ENCODE measurements around the gene NCOA1. TPM values are rescaled to one million over a fixed set of nuclear protein-coding genes. Genes with fewer than 3 reads are reported as not detected.

Gene NCOA1
- total RNA-seq, 5 donors from 2014 or later (not counting 1 experiment from before 2014, with no cell fraction given): 34.7 to 55.5 (median 37.6) TPM

GRCh38 chr2:24498121-24498520 lies 7.1 kb downstream of the NCOA1 start:
- no peak overlapping the region for H3K4me3 Mint-ChIP-seq
- H3K27me3 Mint-ChIP-seq: no peaks in the 10 kb centered on the region
- Histone ChIP-seq H3K4me3 (ENCODE audit: control insufficient read depth in 1 of 2, extremely low read depth in 1 of 2, low read length in 1 of 2) (no peak overlapping the region), H3K27me3 (replicated peaks in 1 of 2; ENCODE audit: control insufficient read depth in 2 of 2, extremely low read depth in 1 of 2, insufficient read depth in 2 of 2, low read length in 1 of 2) (no peaks in the 10 kb centered on the region), H3K27ac (ENCODE audit: low read length) (no peak overlapping the region), H3K9me3 (no peaks in the 10 kb centered on the region), H3K36me3 (ENCODE audit: control insufficient read depth in 2 of 2, extremely low read depth in 1 of 2, insufficient read depth in 1 of 2, low read length in 1 of 2) (no peaks in the 10 kb centered on the region), H3K4me1 (ENCODE audit: control insufficient read depth in 1 of 2, extremely low read depth in 1 of 2, insufficient read depth in 2 of 2, low read length in 2 of 2) (peaks cover 5 to 12% of the 10 kb centered on the region in 2 experiments)
- H3K36me3 Mint-ChIP-seq: no peaks in the 10 kb centered on the region
- ATAC-seq (replicated peaks in 1 of 4) (no peak), DNase-seq (no peak)
- H3K4me1 Mint-ChIP-seq: peaks cover 76 to 84% (median 82%) of the 10 kb centered on the region in 3 donors
- H3K9me3 Mint-ChIP-seq: no peaks in the 10 kb centered on the region
- no CpG with 5 or more reads among the region's 4 CpGs for WGBS (ENCODE audit: insufficient coverage)
- ChIA-PET CTCF (interaction anchor here in 1 of 2 donors (0.7 kb wide), 1 partner anchor 99 kb away, joined by 3 read pairs; no protein-coding TSS in a partner anchor), POLR2A (no interaction called here)
- H3K27ac Mint-ChIP-seq: no peak overlapping the region

- H3K9me3 Mint-ChIP-seq: no peaks in the 10 kb centered on the region
- H3K4me1 ChIP-seq (ENCODE audit: control insufficient read depth in 1 of 2, extremely low read depth in 1 of 2, insufficient read depth in 2 of 2, low read length in 2 of 2): no peaks in the 10 kb centered on the region
- H3K27ac ChIP-seq (ENCODE audit: low read length): no peak overlapping the region
- H3K4me3 Mint-ChIP-seq: no peak overlapping the region
- no peaks in the 10 kb centered on the region for H3K27me3 ChIP-seq (replicated peaks in 1 of 2; ENCODE audit: control insufficient read depth in 2 of 2, extremely low read depth in 1 of 2, insufficient read depth in 2 of 2, low read length in 1 of 2)
- no peak overlapping the region for H3K27ac Mint-ChIP-seq
- no peaks in the 10 kb centered on the region for H3K27me3 Mint-ChIP-seq
- WGBS (ENCODE audit: insufficient coverage): 100% methylated on average over 1 of the region's 2 CpGs
- DNase-seq: no peak
- H3K36me3 ChIP-seq (ENCODE audit: control insufficient read depth in 2 of 2, extremely low read depth in 1 of 2, insufficient read depth in 1 of 2, low read length in 1 of 2): no peaks in the 10 kb centered on the region
- ATAC-seq (replicated peaks in 1 of 4): no peak
- no peak overlapping the region for H3K4me3 ChIP-seq (ENCODE audit: control insufficient read depth in 1 of 2, extremely low read depth in 1 of 2, low read length in 1 of 2)
- ChIA-PET POLR2A (interaction anchor here in 1 of 2 donors (0.5 kb wide), 1 partner anchor 31 kb away, joined by 5 read pairs; no protein-coding TSS in a partner anchor), CTCF (no interaction called here)
- H3K4me1 Mint-ChIP-seq: peaks cover 70 to 82% (median 78%) of the 10 kb centered on the region in 3 donors
- H3K36me3 Mint-ChIP-seq: no peaks in the 10 kb centered on the region
- H3K9me3 ChIP-seq: no peaks in the 10 kb centered on the region
Observed at GRCh38 chr2:24501813-24502212, 10.8 kb downstream of the NCOA1 start.

DNA sequence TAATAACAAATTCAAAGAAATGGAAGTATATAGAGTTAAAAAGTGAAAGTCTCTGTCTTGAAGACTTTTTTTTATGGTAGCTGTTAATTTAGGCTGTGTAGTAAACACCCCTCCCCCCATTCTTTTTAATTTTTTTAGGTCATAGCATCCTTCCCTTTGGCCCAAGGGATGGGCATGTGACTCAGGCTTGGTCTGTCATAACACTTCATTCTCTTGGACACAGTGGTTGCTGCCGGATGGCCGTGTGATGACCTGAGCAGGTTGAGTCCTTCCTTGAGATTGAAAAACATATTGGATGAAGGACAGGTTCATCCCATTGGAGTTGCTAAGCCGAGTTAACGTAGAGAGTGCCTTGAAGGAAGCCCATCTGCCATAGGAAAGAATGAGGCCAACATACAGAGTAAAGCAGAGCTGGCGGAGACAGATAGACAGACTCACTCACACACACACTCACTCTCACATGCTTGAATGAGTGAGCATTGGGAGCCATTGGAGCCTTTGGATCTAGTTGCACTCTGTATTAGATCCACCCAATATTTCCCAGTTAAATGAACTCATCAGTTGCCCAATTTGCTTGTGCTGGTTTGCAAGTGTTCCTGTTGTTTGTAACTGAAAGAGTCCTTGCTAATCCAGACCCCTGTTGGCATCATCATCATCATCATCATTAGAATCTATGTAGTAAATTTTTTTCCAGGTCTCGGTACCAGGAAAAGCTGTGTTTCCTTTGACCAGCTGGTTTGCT lies 14.7 kb downstream of the NCOA1 start:
- Histone ChIP-seq H3K36me3 (ENCODE audit: control insufficient read depth in 2 of 2, extremely low read depth in 1 of 2, insufficient read depth in 1 of 2, low read length in 1 of 2) (no peaks in the 10 kb centered on the region), H3K27me3 (replicated peaks in 1 of 2; ENCODE audit: control insufficient read depth in 2 of 2, extremely low read depth in 1 of 2, insufficient read depth in 2 of 2, low read length in 1 of 2) (no peaks in the 10 kb centered on the region), H3K4me1 (ENCODE audit: control insufficient read depth in 1 of 2, extremely low read depth in 1 of 2, insufficient read depth in 2 of 2, low read length in 2 of 2) (peaks cover 4% of the 10 kb centered on the region in 2 experiments), H3K9me3 (no peaks in the 10 kb centered on the region), H3K27ac (ENCODE audit: low read length) (no peak overlapping the region), H3K4me3 (ENCODE audit: control insufficient read depth in 1 of 2, extremely low read depth in 1 of 2, low read length in 1 of 2) (no peak overlapping the region)
- POLR2A ChIA-PET: interaction anchor here in 1 of 2 donors (0.5 kb wide), 1 partner anchor 222 kb away, joined by 3 read pairs; no protein-coding TSS in a partner anchor
- CTCF ChIA-PET: no interaction called here
- DNase-seq (no peak), ATAC-seq (replicated peaks in 1 of 4) (no peak)
- H3K9me3 Mint-ChIP-seq: no peaks in the 10 kb centered on the region
- WGBS (ENCODE audit: insufficient coverage): 100% methylated on average over 2 of the region's 6 CpGs
- peaks cover 71 to 86% (median 75%) of the 10 kb centered on the region in 3 donors for H3K4me1 Mint-ChIP-seq
- H3K4me3 Mint-ChIP-seq: no peak overlapping the region
- H3K36me3 Mint-ChIP-seq: no peaks in the 10 kb centered on the region
- no peaks in the 10 kb centered on the region for H3K27me3 Mint-ChIP-seq
- H3K27ac Mint-ChIP-seq: no peak overlapping the region

DNA sequence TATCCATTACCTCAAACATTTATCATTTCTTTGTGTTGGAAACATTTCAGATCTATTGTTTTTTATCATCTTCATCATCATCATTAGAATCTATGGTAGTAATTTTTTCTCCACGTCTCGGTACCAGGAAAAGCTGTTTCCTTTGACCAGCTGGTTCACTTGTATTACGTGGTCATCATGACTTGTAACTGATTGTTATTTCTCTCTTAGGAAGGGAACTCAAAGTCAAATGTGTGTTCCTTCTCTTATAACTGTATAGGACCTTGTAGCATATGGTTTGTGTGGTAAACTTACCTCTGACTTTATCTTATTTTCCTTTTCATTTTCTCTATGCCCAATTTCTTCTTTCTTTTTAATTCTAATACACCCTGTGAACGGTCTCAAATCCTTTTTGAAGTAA lies 16.5 kb downstream of the NCOA1 start:
- Histone ChIP-seq H3K27me3 (replicated peaks in 1 of 2; ENCODE audit: control insufficient read depth in 2 of 2, extremely low read depth in 1 of 2, insufficient read depth in 2 of 2, low read length in 1 of 2) (no peaks in the 10 kb centered on the region), H3K4me3 (ENCODE audit: control insufficient read depth in 1 of 2, extremely low read depth in 1 of 2, low read length in 1 of 2) (no peak overlapping the region), H3K36me3 (ENCODE audit: control insufficient read depth in 2 of 2, extremely low read depth in 1 of 2, insufficient read depth in 1 of 2, low read length in 1 of 2) (no peaks in the 10 kb centered on the region), H3K9me3 (no peaks in the 10 kb centered on the region), H3K4me1 (ENCODE audit: control insufficient read depth in 1 of 2, extremely low read depth in 1 of 2, insufficient read depth in 2 of 2, low read length in 2 of 2) (peaks cover 4% of the 10 kb centered on the region in 2 experiments), H3K27ac (ENCODE audit: low read length) (no peak overlapping the region)
- CTCF ChIA-PET: interaction anchor here in 1 of 2 donors (0.6 kb wide), 2 partner anchors 98 to 1509 kb away, joined by 3 read pairs; no protein-coding TSS in a partner anchor
- H3K9me3 Mint-ChIP-seq: no peaks in the 10 kb centered on the region
- no CpG with 5 or more reads among the region's 4 CpGs for WGBS (ENCODE audit: insufficient coverage)
- DNase-seq (no peak), ATAC-seq (replicated peaks in 1 of 4) (no peak)
- no peaks in the 10 kb centered on the region for H3K36me3 Mint-ChIP-seq
- no peak overlapping the region for H3K27ac Mint-ChIP-seq
- H3K4me1 Mint-ChIP-seq: peaks cover 81 to 96% (median 82%) of the 10 kb centered on the region in 3 donors
- no peaks in the 10 kb centered on the region for H3K27me3 Mint-ChIP-seq
- no peak overlapping the region for H3K4me3 Mint-ChIP-seq
- POLR2A ChIA-PET: interaction anchor here (0.6 to 1.6 kb wide), 4 partner anchors 11 to 145 kb away, joined by 3 to 5 read pairs (median 4); no protein-coding TSS in a partner anchor

DNA sequence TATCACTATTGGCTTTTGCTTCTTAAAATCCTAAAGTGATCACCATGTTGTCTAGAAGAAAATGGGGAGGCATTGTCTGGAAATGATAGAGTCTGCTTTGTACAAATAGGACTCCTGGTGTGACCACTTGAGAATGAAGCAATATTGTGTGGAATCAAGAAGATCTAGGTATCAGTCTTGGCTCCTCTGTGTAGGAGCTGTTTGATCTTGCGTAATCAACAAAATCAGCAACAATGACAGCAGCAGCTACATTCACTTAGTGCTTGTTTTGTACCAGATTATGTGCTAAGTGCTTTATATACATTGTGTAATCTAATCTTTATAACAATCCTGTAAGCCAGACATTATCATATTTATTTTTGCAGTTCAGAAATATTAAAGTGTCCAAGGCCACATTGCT lies 17.8 kb downstream of the NCOA1 start:
- Histone ChIP-seq H3K4me1 (ENCODE audit: control insufficient read depth in 1 of 2, extremely low read depth in 1 of 2, insufficient read depth in 2 of 2, low read length in 2 of 2) (peaks cover 4 to 6% of the 10 kb centered on the region in 2 experiments), H3K9me3 (no peaks in the 10 kb centered on the region), H3K27ac (ENCODE audit: low read length) (no peak overlapping the region), H3K27me3 (replicated peaks in 1 of 2; ENCODE audit: control insufficient read depth in 2 of 2, extremely low read depth in 1 of 2, insufficient read depth in 2 of 2, low read length in 1 of 2) (no peaks in the 10 kb centered on the region), H3K4me3 (ENCODE audit: control insufficient read depth in 1 of 2, extremely low read depth in 1 of 2, low read length in 1 of 2) (no peak overlapping the region), H3K36me3 (ENCODE audit: control insufficient read depth in 2 of 2, extremely low read depth in 1 of 2, insufficient read depth in 1 of 2, low read length in 1 of 2) (no peaks in the 10 kb centered on the region)
- no peaks in the 10 kb centered on the region for H3K36me3 Mint-ChIP-seq
- H3K27me3 Mint-ChIP-seq: no peaks in the 10 kb centered on the region
- ATAC-seq (replicated peaks in 1 of 4) (no peak), DNase-seq (no peak)
- no CpG with 5 or more reads among the region's 1 CpG for WGBS (ENCODE audit: insufficient coverage)
- no peaks in the 10 kb centered on the region for H3K9me3 Mint-ChIP-seq
- no peak overlapping the region for H3K27ac Mint-ChIP-seq
- no peak overlapping the region for H3K4me3 Mint-ChIP-seq
- POLR2A ChIA-PET: no interaction called here
- CTCF ChIA-PET: no interaction called here
- peaks cover 79 to 92% (median 80%) of the 10 kb centered on the region in 3 donors for H3K4me1 Mint-ChIP-seq

- no peaks in the 10 kb centered on the region for H3K27me3 Mint-ChIP-seq
- no peaks in the 10 kb centered on the region for H3K36me3 ChIP-seq (ENCODE audit: control insufficient read depth in 2 of 2, extremely low read depth in 1 of 2, insufficient read depth in 1 of 2, low read length in 1 of 2)
- no peak overlapping the region for H3K27ac ChIP-seq (ENCODE audit: low read length)
- no peaks in the 10 kb centered on the region for H3K36me3 Mint-ChIP-seq
- ATAC-seq (replicated peaks in 1 of 4) (no peak), DNase-seq (no peak)
- no peak overlapping the region for H3K4me3 Mint-ChIP-seq
- H3K27ac Mint-ChIP-seq: no peak overlapping the region
- no peaks in the 10 kb centered on the region for H3K9me3 Mint-ChIP-seq
- H3K4me1 Mint-ChIP-seq: peaks cover 76 to 86% (median 76%) of the 10 kb centered on the region in 3 donors
- H3K4me1 ChIP-seq (ENCODE audit: control insufficient read depth in 1 of 2, extremely low read depth in 1 of 2, insufficient read depth in 2 of 2, low read length in 2 of 2): peaks cover 4 to 7% of the 10 kb centered on the region in 2 experiments
- H3K9me3 ChIP-seq: no peaks in the 10 kb centered on the region
- POLR2A ChIA-PET: no interaction called here
- no peak overlapping the region for H3K4me3 ChIP-seq (ENCODE audit: control insufficient read depth in 1 of 2, extremely low read depth in 1 of 2, low read length in 1 of 2)
- 100% methylated on average over 1 of the region's 1 CpG for WGBS (ENCODE audit: insufficient coverage)
- CTCF ChIA-PET: no interaction called here
- no peaks in the 10 kb centered on the region for H3K27me3 ChIP-seq (replicated peaks in 1 of 2; ENCODE audit: control insufficient read depth in 2 of 2, extremely low read depth in 1 of 2, insufficient read depth in 2 of 2, low read length in 1 of 2)
Observed at GRCh38 chr2:24509425-24509824, 18.4 kb downstream of the NCOA1 start.
